ENCODE data around the gene CIROP. TPM values are rescaled to one million over a fixed set of nuclear protein-coding genes. Genes with fewer than 3 reads are reported as not detected.

Gene CIROP
- total RNA-seq, 6 donors from 2014 or later: not detected

DNA sequence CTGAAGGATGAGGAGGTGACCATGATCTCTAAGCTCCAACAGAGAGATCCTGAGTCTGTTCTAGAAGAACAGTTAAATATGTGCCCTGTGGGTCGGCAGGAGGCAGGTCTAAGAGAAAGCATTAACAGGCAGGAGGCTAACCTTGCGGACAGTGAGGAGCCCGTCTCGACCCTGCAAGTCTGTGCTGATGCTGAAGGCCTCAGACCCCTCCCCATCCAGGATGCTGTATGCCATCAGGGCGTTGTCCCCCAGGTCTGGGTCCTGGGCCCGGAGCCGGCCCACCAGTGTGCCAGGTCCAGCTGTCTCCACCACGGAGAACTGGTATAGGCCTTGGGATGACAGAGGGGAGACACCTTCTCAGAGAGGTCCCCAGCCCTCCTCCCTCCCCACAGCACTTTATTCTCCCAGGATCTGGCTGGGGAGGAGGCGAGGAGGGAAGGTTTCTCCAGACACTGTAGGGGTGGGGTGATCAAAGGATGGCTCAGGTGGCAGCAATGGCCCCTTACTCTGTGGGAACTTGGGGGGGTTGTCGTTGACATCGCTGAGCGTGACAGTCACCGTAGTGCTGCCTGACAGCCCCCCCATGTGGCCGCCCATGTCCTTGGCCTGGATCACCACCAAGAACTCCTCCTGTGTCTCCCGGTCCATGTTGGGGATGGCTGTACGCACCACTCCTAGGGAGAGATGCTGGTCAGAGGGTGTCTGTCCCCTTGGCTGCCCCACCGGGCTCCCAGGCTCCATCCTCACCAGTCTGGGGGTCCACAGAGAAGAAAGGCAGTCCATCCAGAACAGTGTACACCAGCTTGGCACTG, 50.6 kb downstream of the CIROP start:
- Histone ChIP-seq H3K4me3 (no peak overlapping the region), H3K27ac (no peak overlapping the region), H3K36me3 (peaks cover 4 to 10% (median 8%) of the 10 kb centered on the region in 4 donors), H3K9me3 (no peaks in the 10 kb centered on the region), H3K4me1 (peaks cover 18 to 22% (median 20%) of the 10 kb centered on the region in 4 donors), H3K27me3 (no peaks in the 10 kb centered on the region)
- DNase-seq (peak in 1 of 2 donors; percentile 53), ATAC-seq (ENCODE audit: low FRiP score in 2 of 2) (no peak)
- 68 to 81% methylated on average over 8 to 15 of the region's 17 CpGs for WGBS, 2 donors
- TF ChIP-seq POLR2AphosphoS5 (IDR thresholded peaks at IDR 0.05) (no peak), CTCF (IDR thresholded peaks at IDR 0.05) (peak in 2 of 6 experiments; percentile 19 to 27)

DNA sequence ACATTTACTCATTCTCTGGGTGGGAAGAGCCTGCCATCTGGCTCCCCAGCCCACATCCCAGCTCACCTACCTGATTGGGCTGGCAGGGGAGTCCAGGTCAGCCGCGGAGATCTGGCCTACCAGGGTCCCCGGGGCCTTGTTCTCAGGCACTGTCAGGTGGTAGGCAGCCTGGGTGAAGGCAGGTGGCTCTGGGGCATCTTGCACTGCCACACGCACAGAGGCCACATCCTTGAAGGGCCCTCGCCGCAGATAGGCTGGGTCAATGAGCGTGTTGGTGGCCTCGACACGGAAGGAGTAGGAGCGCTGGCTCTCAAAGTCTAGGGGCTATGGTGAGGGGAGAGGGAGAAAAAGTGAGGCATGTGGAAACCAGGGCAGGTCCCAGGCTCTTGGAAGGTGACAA, 51.4 kb downstream of the CIROP start:
- no peak overlapping the region for H3K4me3 ChIP-seq
- no peaks in the 10 kb centered on the region for H3K27me3 ChIP-seq
- DNase-seq: peak in 1 of 2 donors; percentile 46
- 95 to 97% methylated on average over 7 to 10 of the region's 10 CpGs for WGBS, 2 donors
- no peak for TF ChIP-seq EP300 (IDR thresholded peaks at IDR 0.05)
- no peak for TF ChIP-seq POLR2A (IDR thresholded peaks at IDR 0.05)
- TF ChIP-seq CTCF (IDR thresholded peaks at IDR 0.05): no peak
- TF ChIP-seq POLR2AphosphoS5 (IDR thresholded peaks at IDR 0.05): no peak
- no peak for ATAC-seq (ENCODE audit: low FRiP score in 2 of 2)
- peaks cover 18 to 22% (median 20%) of the 10 kb centered on the region in 4 donors for H3K4me1 ChIP-seq
- H3K9me3 ChIP-seq: no peaks in the 10 kb centered on the region
- no peak overlapping the region for H3K27ac ChIP-seq
- peaks cover 0 to 3% (median 0%) of the 10 kb centered on the region in 4 donors for H3K36me3 ChIP-seq

DNA sequence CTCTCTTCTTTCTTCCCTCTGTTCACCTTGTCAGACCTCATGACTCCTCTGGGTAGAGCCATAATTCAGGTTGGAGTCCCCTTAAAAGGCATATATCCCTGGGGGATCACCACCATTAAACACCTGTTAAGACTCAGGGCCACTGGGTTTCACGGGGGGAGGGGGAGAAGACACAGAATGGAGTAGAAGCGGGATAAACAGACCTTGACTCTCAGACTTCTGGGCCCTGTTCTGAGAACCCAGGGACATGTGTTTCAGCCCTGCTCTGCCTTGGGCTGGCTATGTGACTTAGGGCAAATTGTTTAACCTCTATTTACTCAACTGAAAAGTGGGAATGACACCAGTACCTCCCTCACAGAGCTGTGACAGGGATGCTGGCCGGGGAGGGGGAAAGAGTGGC, 52.1 kb downstream of the CIROP start:
- Histone ChIP-seq H3K9me3 (no peaks in the 10 kb centered on the region), H3K36me3 (no peaks in the 10 kb centered on the region), H3K4me1 (peaks cover 14 to 16% (median 15%) of the 10 kb centered on the region in 4 donors), H3K4me3 (no peak overlapping the region), H3K27ac (no peak overlapping the region), H3K27me3 (no peaks in the 10 kb centered on the region)
- TF ChIP-seq EP300 (IDR thresholded peaks at IDR 0.05) (no peak), POLR2AphosphoS5 (IDR thresholded peaks at IDR 0.05) (no peak), POLR2A (IDR thresholded peaks at IDR 0.05) (no peak), CTCF (IDR thresholded peaks at IDR 0.05) (no peak)
- WGBS, 2 donors: 77 to 96% methylated on average over 3 of the region's 3 CpGs
- DNase-seq: no peak
- no peak for ATAC-seq (ENCODE audit: low FRiP score in 2 of 2)

DNA sequence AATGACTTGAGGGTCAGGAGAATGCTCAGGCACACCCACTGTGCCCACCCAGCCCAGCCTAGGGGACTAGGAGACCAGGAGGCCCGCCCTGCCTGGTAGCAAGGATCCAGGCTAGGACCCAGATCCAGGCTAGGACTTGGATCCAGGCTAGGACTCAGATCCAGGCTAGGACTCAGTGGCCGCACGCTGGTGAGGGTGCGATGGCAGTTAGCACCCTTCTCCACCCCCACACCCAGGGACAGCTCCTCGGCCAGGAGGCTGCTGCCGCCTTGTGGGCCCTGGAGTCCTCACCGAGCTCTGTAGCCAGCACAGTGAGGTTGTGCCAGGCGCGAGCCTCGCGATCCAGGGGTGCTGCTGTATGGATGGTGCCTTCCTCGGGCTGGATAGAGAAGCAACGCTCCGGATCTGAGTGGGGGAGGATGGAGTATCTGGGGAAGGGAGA, 52.6 kb downstream of the CIROP start:
- TF ChIP-seq POLR2AphosphoS5 (IDR thresholded peaks at IDR 0.05) (no peak), POLR2A (IDR thresholded peaks at IDR 0.05) (no peak), CTCF (IDR thresholded peaks at IDR 0.05) (no peak), EP300 (IDR thresholded peaks at IDR 0.05) (no peak)

More for the DNA sequence above, 52.6 kb downstream of the CIROP start:
- DNase-seq: peak in 1 of 2 donors; percentile 69
- WGBS, 2 donors: 82% methylated on average over 4 to 14 of the region's 14 CpGs
- Histone ChIP-seq H3K4me1 (peaks cover 13 to 15% (median 14%) of the 10 kb centered on the region in 4 donors), H3K36me3 (no peaks in the 10 kb centered on the region), H3K4me3 (no peak overlapping the region), H3K9me3 (no peaks in the 10 kb centered on the region), H3K27me3 (no peaks in the 10 kb centered on the region), H3K27ac (no peak overlapping the region)
- ATAC-seq (ENCODE audit: low FRiP score in 2 of 2): no peak

Measured in upper lobe of left lung (tissue), 6 donors.